KMS-11 (cell line): ENCODE results near the gene TSHZ1.

ENCODE experiments used
- H2AFZ ChIP-seq: fragments of 200-600 bp; sonication (generic); 2 replicates; pipeline ENCODE4 v1.6.1; 2016; ENCODE audit warnings: antibody characterized with exemption, mixed run types, low read depth
- H3K27ac ChIP-seq: fragments of 200-600 bp; sonication (generic); 2 replicates; pipeline ENCODE4 v1.6.1; 2016; ENCODE audit warnings: mild to moderate bottlenecking, mixed run types
- H3K27me3 ChIP-seq: fragments of 200-600 bp; sonication (generic); 2 replicates; pipeline ENCODE4 v1.6.1; 2017; ENCODE audit warnings: mild to moderate bottlenecking, low read depth, mixed run types, moderate library complexity; ENCODE audit not compliant: insufficient read depth
- H3K36me3 ChIP-seq: fragments of 200-600 bp; sonication (generic); 2 replicates; pipeline ENCODE4 v1.6.1; 2017; ENCODE audit warnings: mild to moderate bottlenecking, mixed run types; ENCODE audit not compliant: insufficient read depth
- H3K4me1 ChIP-seq: fragments of 200-600 bp; sonication (generic); 2 replicates; pipeline ENCODE4 v1.6.1; 2016; ENCODE audit warnings: mild to moderate bottlenecking, low read depth, mixed run types; ENCODE audit not compliant: poor library complexity, severe bottlenecking
- H3K4me2 ChIP-seq: fragments of 200-600 bp; sonication (generic); 2 replicates; pipeline ENCODE4 v1.7.0; 2016; ENCODE audit warnings: mild to moderate bottlenecking, mixed run types
- H3K4me3 ChIP-seq: fragments of 200-600 bp; sonication (generic); IDR thresholded peaks from 2 replicates; pipeline ENCODE4 v1.6.1; 2017; ENCODE audit warnings: low read depth, low read length, mixed read lengths; ENCODE audit not compliant: insufficient read depth
- H3K79me2 ChIP-seq: fragments of 200-600 bp; sonication (generic); 2 replicates; pipeline ENCODE4 v1.6.1; 2016; ENCODE audit warnings: low read depth, mixed run types; ENCODE audit not compliant: insufficient read depth
- H3K9ac ChIP-seq: fragments of 200-600 bp; sonication (generic); 2 replicates; pipeline ENCODE4 v1.6.1; 2016; ENCODE audit warnings: mild to moderate bottlenecking, mixed run types
- H4K20me1 ChIP-seq: fragments of 200-600 bp; sonication (generic); 2 replicates; pipeline ENCODE4 v1.6.1; 2016; ENCODE audit warnings: mild to moderate bottlenecking, mixed run types; ENCODE audit not compliant: insufficient read depth
- TF ChIP-seq, protein P1 (sequence below): fragments of 200-600 bp; sonication (generic); conservative IDR thresholded peaks from 2 replicates; pipeline ENCODE4 v1.6.1; 2017; ENCODE audit warnings: low read depth, mild to moderate bottlenecking, antibody characterized with exemption, low read length, moderate library complexity, mixed read lengths

The TSHZ1 gene

GRCh38 chr18:75287006-75287405 is 76.4 kb downstream of the TSHZ1 start:
- H3K27ac ChIP-seq, result no peak overlapping the region
- no peaks in the 10 kb centered on the region for H3K79me2 ChIP-seq
- H3K4me1 ChIP-seq, result no peaks in the 10 kb centered on the region
- no peak overlapping the region for H3K4me3 ChIP-seq
- no peak overlapping the region for H3K9ac ChIP-seq
- no peaks in the 10 kb centered on the region for H3K27me3 ChIP-seq
- no peak overlapping the region for H2AFZ ChIP-seq
- H4K20me1 ChIP-seq, result no peaks in the 10 kb centered on the region
- TF ChIP-seq, protein P1, sequence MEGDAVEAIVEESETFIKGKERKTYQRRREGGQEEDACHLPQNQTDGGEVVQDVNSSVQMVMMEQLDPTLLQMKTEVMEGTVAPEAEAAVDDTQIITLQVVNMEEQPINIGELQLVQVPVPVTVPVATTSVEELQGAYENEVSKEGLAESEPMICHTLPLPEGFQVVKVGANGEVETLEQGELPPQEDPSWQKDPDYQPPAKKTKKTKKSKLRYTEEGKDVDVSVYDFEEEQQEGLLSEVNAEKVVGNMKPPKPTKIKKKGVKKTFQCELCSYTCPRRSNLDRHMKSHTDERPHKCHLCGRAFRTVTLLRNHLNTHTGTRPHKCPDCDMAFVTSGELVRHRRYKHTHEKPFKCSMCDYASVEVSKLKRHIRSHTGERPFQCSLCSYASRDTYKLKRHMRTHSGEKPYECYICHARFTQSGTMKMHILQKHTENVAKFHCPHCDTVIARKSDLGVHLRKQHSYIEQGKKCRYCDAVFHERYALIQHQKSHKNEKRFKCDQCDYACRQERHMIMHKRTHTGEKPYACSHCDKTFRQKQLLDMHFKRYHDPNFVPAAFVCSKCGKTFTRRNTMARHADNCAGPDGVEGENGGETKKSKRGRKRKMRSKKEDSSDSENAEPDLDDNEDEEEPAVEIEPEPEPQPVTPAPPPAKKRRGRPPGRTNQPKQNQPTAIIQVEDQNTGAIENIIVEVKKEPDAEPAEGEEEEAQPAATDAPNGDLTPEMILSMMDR, result no peak
- no peak overlapping the region for H3K4me2 ChIP-seq
- H3K36me3 ChIP-seq, result no peaks in the 10 kb centered on the region

DNA sequence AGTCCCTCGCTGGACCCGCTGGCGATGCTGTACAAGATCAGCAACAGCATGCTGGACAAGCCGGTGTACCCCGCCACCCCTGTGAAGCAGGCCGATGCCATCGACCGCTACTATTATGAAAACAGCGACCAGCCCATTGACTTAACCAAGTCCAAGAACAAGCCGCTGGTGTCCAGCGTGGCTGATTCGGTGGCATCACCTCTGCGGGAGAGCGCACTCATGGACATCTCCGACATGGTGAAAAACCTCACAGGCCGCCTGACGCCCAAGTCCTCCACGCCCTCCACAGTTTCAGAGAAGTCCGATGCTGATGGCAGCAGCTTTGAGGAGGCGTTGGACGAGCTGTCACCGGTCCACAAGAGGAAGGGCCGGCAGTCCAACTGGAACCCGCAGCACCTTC is 77.1 kb downstream of the TSHZ1 start:
- Histone ChIP-seq H2AFZ (no peak overlapping the region), H3K79me2 (no peaks in the 10 kb centered on the region), H3K4me3 (no peak overlapping the region), H3K27me3 (no peaks in the 10 kb centered on the region), H3K4me2 (no peak overlapping the region), H3K9ac (no peak overlapping the region), H3K4me1 (no peaks in the 10 kb centered on the region), H4K20me1 (no peaks in the 10 kb centered on the region), H3K36me3 (no peaks in the 10 kb centered on the region), H3K27ac (no peak overlapping the region)
- TF ChIP-seq, protein P1, result no peak

GRCh38 chr18:75289761-75290160 is 79.2 kb downstream of the TSHZ1 start:
- Histone ChIP-seq H2AFZ (no peak overlapping the region), H3K4me1 (no peaks in the 10 kb centered on the region), H3K27ac (no peak overlapping the region)

DNA sequence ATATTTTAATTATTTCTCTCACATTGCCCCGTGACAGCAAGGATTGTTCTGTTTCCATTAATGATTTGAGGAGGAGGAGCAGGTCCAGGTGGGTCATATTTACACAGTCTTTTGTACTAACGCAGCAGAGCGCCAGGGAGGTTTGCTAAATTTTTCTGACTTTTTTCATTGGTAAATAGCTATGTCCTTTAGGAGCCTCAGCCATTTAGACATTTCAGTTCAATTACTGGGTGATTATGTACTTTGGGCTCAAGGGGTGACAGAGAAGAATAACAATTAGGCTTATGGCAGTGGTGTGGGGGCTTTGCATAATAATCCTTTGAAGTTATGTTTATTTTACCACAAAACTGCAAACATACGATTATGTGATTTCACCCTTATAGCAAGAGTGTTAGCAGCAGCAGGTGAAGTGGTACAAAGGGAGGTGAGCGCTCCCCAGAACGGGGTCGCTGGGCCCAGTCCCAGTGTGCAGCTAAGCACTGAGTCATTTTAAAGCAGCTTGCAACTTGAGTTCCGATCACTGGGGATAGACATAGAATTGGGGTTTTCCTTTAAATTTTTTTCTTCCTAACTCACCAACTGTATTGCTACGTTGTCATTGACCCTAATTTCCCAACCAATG is 80.3 kb downstream of the TSHZ1 start:
- Histone ChIP-seq H3K79me2 (no peaks in the 10 kb centered on the region), H3K4me2 (no peak overlapping the region), H3K36me3 (no peaks in the 10 kb centered on the region), H3K27ac (no peak overlapping the region), H3K9ac (no peak overlapping the region), H4K20me1 (no peaks in the 10 kb centered on the region), H3K4me3 (no peak overlapping the region), H3K4me1 (no peaks in the 10 kb centered on the region), H2AFZ (no peak overlapping the region), H3K27me3 (no peaks in the 10 kb centered on the region)
- TF ChIP-seq, protein P1, result no peak

More at GRCh38 chr18:75289761-75290160, 79.2 kb downstream of the TSHZ1 start:
- Histone ChIP-seq H3K4me2 (no peak overlapping the region), H3K27me3 (no peaks in the 10 kb centered on the region), H3K36me3 (no peaks in the 10 kb centered on the region), H3K9ac (no peak overlapping the region), H3K4me3 (no peak overlapping the region), H4K20me1 (no peaks in the 10 kb centered on the region), H3K79me2 (no peaks in the 10 kb centered on the region)
- TF ChIP-seq, protein P1, result no peak
